H1 (cell line): ENCODE data around the gene OSBP2. TPM values are rescaled to one million over a fixed set of nuclear protein-coding genes. Genes with fewer than 3 reads are reported as not detected.

Source experiments
- CTCF ChIA-PET: fragments of 300-600 bp; sonication (Branson Sonifier 250); formaldehyde crosslinking; loops from one replicate; lab custom pipeline; 2021; ENCODE audit not compliant: partially characterized antibody; lab: Charles Lee
- POLR2A ChIA-PET: fragments of 300-600 bp; sonication (Branson Sonifier 250); formaldehyde crosslinking; loops from one replicate; lab custom pipeline; 2021; ENCODE audit warnings: inconsistent platforms; ENCODE audit not compliant: partially characterized antibody; lab: Charles Lee
- DNase-seq, 2 experiments: peaks; one replicate each; pipeline versions ENCODE4 v3.0.0 to v3.0.0-alpha.2; 2010 to 2022; ENCODE audit warnings: low spot score in 2 of 2, low read depth in 1 of 2, mixed read lengths in 1 of 2
- FAIRE-seq: peaks from 2 replicates; lab custom pipeline; 2011; peaks lifted over from hg19 to GRCh38; lab: Jason Lieb, UNC
- H2AFZ ChIP-seq: 2 replicates; pipeline ENCODE4 v1.8.1; 2012; ENCODE audit warnings: low read length, inconsistent platforms
- H2AK5ac ChIP-seq: 2 replicates; pipeline ENCODE4 v1.6.1; 2013; ENCODE audit warnings: low read depth, low read length
- H2BK120ac ChIP-seq: replicated peaks from 2 replicates; pipeline ENCODE3; 2013; ENCODE audit warnings: low read depth, low read length, inconsistent platforms
- H2BK12ac ChIP-seq: 2 replicates; pipeline ENCODE4 v1.6.1; 2013; ENCODE audit warnings: low read depth, low read length
- H2BK15ac ChIP-seq: 2 replicates; pipeline ENCODE4 v1.6.1; 2013; ENCODE audit warnings: low read length
- H2BK20ac ChIP-seq: 2 replicates; pipeline ENCODE4 v1.6.1; 2013; ENCODE audit warnings: low read length
- H2BK5ac ChIP-seq: 2 replicates; pipeline ENCODE4 v1.6.1; 2013; ENCODE audit warnings: low read depth, low read length
- H3K14ac ChIP-seq: 2 replicates; pipeline ENCODE4 v1.6.1; 2013; ENCODE audit warnings: inconsistent platforms; ENCODE audit not compliant: insufficient read length
- H3K18ac ChIP-seq: 2 replicates; pipeline ENCODE4 v1.6.1; 2013; ENCODE audit warnings: low read length; ENCODE audit errors: extremely low read depth
- H3K23ac ChIP-seq: 2 replicates; pipeline ENCODE4 v1.6.1; 2013; ENCODE audit warnings: inconsistent platforms; ENCODE audit not compliant: insufficient read length
- H3K23me2 ChIP-seq: 2 replicates; pipeline ENCODE4 v1.6.1; 2013; ENCODE audit warnings: low read depth, low read length
- H3K27ac ChIP-seq: 2 replicates; pipeline ENCODE4 v1.6.1; 2011; ENCODE audit warnings: low read depth, low read length, inconsistent platforms
- H3K27me3 ChIP-seq, 4 experiments: replicated peaks in 1 of 4; 1 replicate in 1 of 4; 2 replicates in 3 of 4; pipeline versions ENCODE4 v1.6.1 to v1.8.1; 2011 to 2013; ENCODE audit warnings: low read length in 3 of 4, mild to moderate bottlenecking in 3 of 4, inconsistent platforms in 2 of 4, mixed read lengths in 2 of 4, moderate library complexity in 1 of 4; ENCODE audit not compliant: control insufficient read depth in 3 of 4, insufficient read depth in 3 of 4; ENCODE audit errors: extremely low read depth in 1 of 4
- H3K36me3 ChIP-seq, 4 experiments: 2 replicates each; pipeline versions ENCODE4 v1.6.1 to v1.8.1; 2011 to 2013; ENCODE audit warnings: mild to moderate bottlenecking in 4 of 4, low read length in 3 of 4, moderate library complexity in 2 of 4, control low read depth in 1 of 4, inconsistent platforms in 1 of 4; ENCODE audit not compliant: insufficient read depth in 4 of 4, control insufficient read depth in 2 of 4
- H3K4ac ChIP-seq: replicated peaks from 2 replicates; pipeline ENCODE3; 2013; ENCODE audit warnings: low read length, low read depth, mixed read lengths, inconsistent platforms; ENCODE audit not compliant: insufficient read length
- H3K4me1 ChIP-seq, 4 experiments: replicated peaks in 1 of 4; 1 replicate in 1 of 4; 2 replicates in 3 of 4; pipeline versions ENCODE4 v1.6.1 to v1.8.1; 2011 to 2013; ENCODE audit warnings: low read length in 3 of 4, inconsistent platforms in 2 of 4, mixed read lengths in 1 of 4; ENCODE audit not compliant: insufficient read depth in 4 of 4, control insufficient read depth in 3 of 4
- H3K4me2 ChIP-seq, 2 experiments: 2 replicates each; pipeline versions ENCODE4 v1.6.1 to v1.8.1; 2011 to 2013; ENCODE audit warnings: low read depth in 2 of 2, low read length in 2 of 2, control low read depth in 1 of 2, inconsistent platforms in 1 of 2, mild to moderate bottlenecking in 1 of 2; ENCODE audit not compliant: insufficient read depth in 1 of 2
- H3K4me3 ChIP-seq, 4 experiments: fragments of 200-600, 300-600 bp in 1 of 4; sonication (generic), shearing (Covaris generic), sonication (Bioruptor Twin) in 1 of 4; 2 replicates each; pipeline versions ENCODE4 v1.5.1 to v1.8.1; 2011 to 2016; ENCODE audit warnings: low read length in 4 of 4, low read depth in 3 of 4, control low read depth in 2 of 4, inconsistent platforms in 2 of 4, mild to moderate bottlenecking in 2 of 4, mixed read lengths in 1 of 4, moderate library complexity in 1 of 4; ENCODE audit not compliant: insufficient read depth in 2 of 4; ENCODE audit errors: extremely low read depth in 1 of 4
- H3K56ac ChIP-seq: replicated peaks from 2 replicates; pipeline ENCODE3; 2013; ENCODE audit warnings: low read depth, mild to moderate bottlenecking, mixed read lengths, low read length, inconsistent platforms; ENCODE audit not compliant: insufficient read length
- H3K79me1 ChIP-seq: 2 replicates; pipeline ENCODE4 v1.6.1; 2013; ENCODE audit warnings: low read depth, low read length, control low read depth
- H3K79me2 ChIP-seq, 2 experiments: 2 replicates each; pipeline versions ENCODE4 v1.6.1 to v1.8.1; 2012 to 2013; ENCODE audit warnings: low read length in 2 of 2, mild to moderate bottlenecking in 2 of 2, inconsistent platforms in 1 of 2; ENCODE audit not compliant: insufficient read depth in 2 of 2, control insufficient read depth in 1 of 2
- H3K9ac ChIP-seq, 4 experiments: replicated peaks in 1 of 4; 1 replicate in 1 of 4; 2 replicates in 3 of 4; pipeline versions ENCODE4 v1.6.1 to v1.8.1; 2011 to 2013; ENCODE audit warnings: low read depth in 3 of 4, low read length in 3 of 4, control low read depth in 2 of 4, mild to moderate bottlenecking in 2 of 4, moderate library complexity in 2 of 4, inconsistent platforms in 1 of 4; ENCODE audit errors: extremely low read depth in 1 of 4
- H3K9me3 ChIP-seq, 2 experiments: 2 replicates each; pipeline versions ENCODE4 v1.6.1 to v1.8.1; 2012 to 2013; ENCODE audit warnings: mild to moderate bottlenecking in 2 of 2, moderate library complexity in 2 of 2, control low read depth in 1 of 2, inconsistent platforms in 1 of 2, low read depth in 1 of 2, low read length in 1 of 2, mixed read lengths in 1 of 2; ENCODE audit not compliant: insufficient read depth in 2 of 2
- H4K20me1 ChIP-seq, 2 experiments: replicated peaks in 1 of 2; 2 replicates each; pipeline versions ENCODE3 to v1.8.1; 2011 to 2013; ENCODE audit warnings: inconsistent platforms in 2 of 2, low read length in 2 of 2, mild to moderate bottlenecking in 1 of 2; ENCODE audit not compliant: insufficient read depth in 2 of 2, control insufficient read depth in 1 of 2
- H4K5ac ChIP-seq: 2 replicates; pipeline ENCODE4 v1.6.1; 2013; ENCODE audit warnings: low read length, low read depth, mixed read lengths, inconsistent platforms; ENCODE audit not compliant: insufficient read length
- H4K8ac ChIP-seq: 2 replicates; pipeline ENCODE4 v1.8.0; 2013; ENCODE audit warnings: mild to moderate bottlenecking, moderate library complexity, low read length, inconsistent platforms; ENCODE audit not compliant: insufficient read depth; ENCODE audit errors: extremely low read depth
- H4K91ac ChIP-seq: replicated peaks from 2 replicates; pipeline ENCODE3; 2013; ENCODE audit warnings: low read length, mixed read lengths, inconsistent platforms; ENCODE audit not compliant: insufficient read length
- BCL11A ChIP-seq, 2 experiments: IDR thresholded peaks; one replicate each; pipeline ENCODE4 v1.6.1; 2011; ENCODE audit warnings: low read depth in 2 of 2, low read length in 2 of 2, mild to moderate bottlenecking in 2 of 2
- BRCA1 ChIP-seq: IDR thresholded peaks from 2 replicates; pipeline ENCODE4 v1.6.1; 2012; ENCODE audit warnings: low read depth, low read length, improper control_type of control experiment
- CEBPB ChIP-seq: IDR thresholded peaks from 2 replicates; pipeline ENCODE4 v1.6.1; 2012; ENCODE audit warnings: low read depth, low read length
- GABPA ChIP-seq: IDR thresholded peaks from 2 replicates; pipeline ENCODE4 v1.6.1; 2011; ENCODE audit warnings: mild to moderate bottlenecking, low read length, moderate library complexity, borderline replicate concordance; ENCODE audit not compliant: insufficient read depth
- SP2 ChIP-seq: IDR thresholded peaks from 2 replicates; pipeline ENCODE4 v1.6.1; 2012; ENCODE audit warnings: mild to moderate bottlenecking, low read length, inconsistent platforms
- SUZ12 ChIP-seq: fragments of 200-600 bp; sonication (generic); IDR thresholded peaks from 2 replicates; pipeline ENCODE4 v1.6.1; 2012; ENCODE audit warnings: mild to moderate bottlenecking, inconsistent platforms, low read length, moderate library complexity, mixed read lengths
- WGBS, 2 experiments: shearing (Covaris generic) in 1 of 2; methylation state at CpG; one replicate each; pipeline versions ENCODE4 v1.1.6 to v1.1.7; 2013 to 2015; ENCODE audit warnings: low lambda C conversion rate in 2 of 2, mixed read lengths in 2 of 2, inconsistent platforms in 1 of 2, low coverage in 1 of 2, missing lambda C conversion rate in 1 of 2; ENCODE audit not compliant: insufficient replicate concordance in 2 of 2, insufficient coverage in 1 of 2, insufficient read length in 1 of 2; ENCODE audit errors: extremely low coverage in 1 of 2, missing lambda C conversion rate in 1 of 2; 5-methylcytosine and 5-hydroxymethylcytosine counted together
- polyA plus RNA-seq, 7 experiments: library from polyadenylated mRNA; depleted of rRNA in 3 of 7; stranded (reverse) in 5 of 7; unstranded in 2 of 7; fragments of >200 nt in 5 of 7; fragments of 200-250 nt in 2 of 7; gene quantifications; 1 replicate in 5 of 7; 2 replicates in 1 of 7; 4 replicates in 1 of 7; pipeline versions ENCODE4 v1.2.1 to v1.2.3, GENCODE V29; 2011 to 2013; ENCODE audit warnings: missing spikeins in 2 of 7, mixed read lengths in 2 of 7
- total RNA-seq: library from RNA; stranded (reverse); fragmentation: NEBNext Ultra II Directional; extraction: Animal tissue kit (Norgen Biotek cat#: 25700); gene quantifications from 2 replicates; pipeline ENCODE4 v1.2.1, GENCODE V29; 2021
- TF ChIP-seq, protein P1 (sequence below), 3 experiments: IDR thresholded peaks; 1 replicate in 2 of 3; 2 replicates in 1 of 3; pipeline versions ENCODE4 v1.5.1 to v1.6.1; 2011; ENCODE audit warnings: low read length in 3 of 3, mild to moderate bottlenecking in 3 of 3, inconsistent platforms in 2 of 3, low read depth in 1 of 3, moderate library complexity in 1 of 3; ENCODE audit not compliant: insufficient read depth in 1 of 3; ENCODE audit errors: control extremely low read depth in 1 of 3

The OSBP2 gene
- total and polyA plus RNA-seq, 2 of the 8 experiments (the other 6 are each of a cell fraction or from before 2014, with no cell fraction given): 3.4 to 3.7 TPM

DNA sequence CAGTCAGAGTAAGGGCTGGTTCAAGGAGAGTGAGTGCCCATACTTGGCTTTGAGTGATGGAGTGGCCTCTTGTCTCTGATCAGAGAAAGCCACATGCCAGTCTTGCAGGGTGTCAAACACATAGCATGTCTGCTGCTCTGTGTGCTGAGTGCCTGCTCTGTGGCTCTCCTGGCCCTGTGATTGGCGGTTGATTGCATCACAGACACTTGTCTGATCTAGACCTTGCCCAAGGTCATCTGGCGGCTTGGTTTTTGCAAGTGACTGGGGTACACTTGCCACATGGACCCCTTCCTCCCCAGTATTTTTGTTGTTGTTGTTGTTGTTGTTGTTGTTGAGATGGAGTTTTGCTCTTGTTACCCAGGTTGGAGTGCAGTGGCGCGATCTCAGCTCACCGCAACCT, 10.3 kb downstream of the OSBP2 start:
- 94% methylated on average over 5 of the region's 5 CpGs; no CpG with 5 or more reads in 1 of the 2 experiments for WGBS, 2 experiments
- H3K4me2 ChIP-seq: no peak overlapping the region
- TF ChIP-seq, protein P1, sequence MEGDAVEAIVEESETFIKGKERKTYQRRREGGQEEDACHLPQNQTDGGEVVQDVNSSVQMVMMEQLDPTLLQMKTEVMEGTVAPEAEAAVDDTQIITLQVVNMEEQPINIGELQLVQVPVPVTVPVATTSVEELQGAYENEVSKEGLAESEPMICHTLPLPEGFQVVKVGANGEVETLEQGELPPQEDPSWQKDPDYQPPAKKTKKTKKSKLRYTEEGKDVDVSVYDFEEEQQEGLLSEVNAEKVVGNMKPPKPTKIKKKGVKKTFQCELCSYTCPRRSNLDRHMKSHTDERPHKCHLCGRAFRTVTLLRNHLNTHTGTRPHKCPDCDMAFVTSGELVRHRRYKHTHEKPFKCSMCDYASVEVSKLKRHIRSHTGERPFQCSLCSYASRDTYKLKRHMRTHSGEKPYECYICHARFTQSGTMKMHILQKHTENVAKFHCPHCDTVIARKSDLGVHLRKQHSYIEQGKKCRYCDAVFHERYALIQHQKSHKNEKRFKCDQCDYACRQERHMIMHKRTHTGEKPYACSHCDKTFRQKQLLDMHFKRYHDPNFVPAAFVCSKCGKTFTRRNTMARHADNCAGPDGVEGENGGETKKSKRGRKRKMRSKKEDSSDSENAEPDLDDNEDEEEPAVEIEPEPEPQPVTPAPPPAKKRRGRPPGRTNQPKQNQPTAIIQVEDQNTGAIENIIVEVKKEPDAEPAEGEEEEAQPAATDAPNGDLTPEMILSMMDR (IDR thresholded peaks at IDR 0.05; ENCODE audit: control extremely low read depth in 1 of 3, insufficient read depth in 1 of 3, low read depth in 1 of 3, low read length in 3 of 3): no peak
- TF ChIP-seq CEBPB: peak; percentile 61; the same call in 1 of the 2 replicates
- no peak for TF ChIP-seq SUZ12
- no peak for TF ChIP-seq GABPA
- no peak for TF ChIP-seq SP2
- no peak for TF ChIP-seq BRCA1
- no peak for TF ChIP-seq BCL11A (IDR thresholded peaks at IDR 0.05; ENCODE audit: low read depth in 2 of 2, low read length in 2 of 2)

More for the DNA sequence above, 10.3 kb downstream of the OSBP2 start:
- Histone ChIP-seq H3K4me3 (no peak overlapping the region), H2BK120ac (no peak overlapping the region), H2BK20ac (no peak overlapping the region; the same call in 1 of the 2 replicates), H2BK5ac (no peak overlapping the region), H3K79me2 (no peaks in the 10 kb centered on the region), H2AFZ (no peak overlapping the region), H4K8ac (no peak overlapping the region), H2BK12ac (peak overlapping the region; percentile 84; the same call in 1 of the 2 replicates), H3K27me3 (no peaks in the 10 kb centered on the region), H3K9me3 (no peaks in the 10 kb centered on the region), H3K56ac (no peak overlapping the region), H3K79me1 (no peaks in the 10 kb centered on the region), H4K20me1 (no peaks in the 10 kb centered on the region), H3K36me3 (no peaks in the 10 kb centered on the region), H4K5ac (no peak overlapping the region), H3K23me2 (no peaks in the 10 kb centered on the region), H3K27ac (no peak overlapping the region), H3K14ac (no peak overlapping the region), H4K91ac (no peak overlapping the region), H3K23ac (no peak overlapping the region), H2AK5ac (no peak overlapping the region), H3K4me1 (peaks cover 0 to 5% (median 2%) of the 10 kb centered on the region in 4 experiments; a peak in 3 of 7 replicates), H3K4ac (no peak overlapping the region), H3K9ac (no peak overlapping the region), H3K18ac (peak overlapping the region; percentile 7; the same call in 1 of the 2 replicates), H2BK15ac (peak overlapping the region; percentile 88; the same call in 1 of the 2 replicates)
- CTCF ChIA-PET: interaction anchor here (0.9 to 2.4 kb wide), 3 partner anchors 9 to 50 kb away, joined by 3 to 6 read pairs (median 6); partner anchors contain the start of gene OSBP2
- POLR2A ChIA-PET: no interaction called here
- FAIRE-seq: no peak
- no peak for DNase-seq
